Caki2 (cell line): ENCODE results near the gene GCG. TPM values are rescaled to one million over a fixed set of nuclear protein-coding genes. Genes with fewer than 3 reads are reported as not detected.

Experiments used
- DNase-seq: peaks from one replicate; pipeline ENCODE4 v3.0.0-alpha.2; 2015; ENCODE audit warnings: low read depth
- in situ Hi-C: cut with HindIII; loops from 2 replicates; pipeline ENCODE4 v1.10.0; 2016; ENCODE audit warnings: low sequenced_read_pairs, low pct_unique_long_range_greater_than_20kb, mixed read lengths
- total RNA-seq: library from RNA; depleted of rRNA; stranded (reverse); fragments of >200 nt; shearing (Covaris generic); gene quantifications from 2 replicates; pipeline ENCODE4 v1.2.3, GENCODE V29; 2014; ENCODE audit warnings: low replicate concordance; rRNA removed

GCG gene
- total RNA-seq, 1 experiment from 2014 or later = not detected

GRCh38 chr2:162113088-162113775 lies 38.8 kb downstream of the GCG start:
- in situ Hi-C loops = no loop called here
- no peak for DNase-seq

- in situ Hi-C loops = no loop called here
- no peak for DNase-seq
These were observed 39.8 kb downstream of the GCG start for GRCh38 chr2:162111958-162112850.

GRCh38 chr2:162107361-162107901 lies 44.6 kb downstream of the GCG start:
- in situ Hi-C loops = no loop called here
- DNase-seq = no peak

- DNase-seq = no peak
- in situ Hi-C loops = no loop called here
These were observed 45.3 kb downstream of the GCG start for GRCh38 chr2:162106746-162107145.

- peak; percentile 53 for DNase-seq
- in situ Hi-C loops = no loop called here
These were observed 45.9 kb downstream of the GCG start for GRCh38 chr2:162106146-162106551.

- in situ Hi-C loops = no loop called here
- DNase-seq = no peak
These were observed 48.5 kb downstream of the GCG start for GRCh38 chr2:162103443-162104009.

GRCh38 chr2:162100579-162100978 lies 51.5 kb downstream of the GCG start:
- no peak for DNase-seq
- in situ Hi-C loops = no loop called here

- no peak for DNase-seq
- in situ Hi-C loops = no loop called here
These were observed 52.2 kb downstream of the GCG start for GRCh38 chr2:162099836-162100235.

Other genes with a start within 250 kb of the GCG start
- 22.0 and 37.5 TPM in 2 replicates for gene DPP4, start 78.0 kb downstream of the GCG start, total RNA-seq
- gene FAP, start 91.2 kb upstream of the GCG start, total RNA-seq = not detected in 2 replicates
- gene IFIH1, start 166.4 kb upstream of the GCG start, total RNA-seq = 2.6 and 8.5 TPM in 2 replicates
- 15.1 and 27.5 TPM in 2 replicates for gene GCA, start 191.9 kb upstream of the GCG start, total RNA-seq